Sigmoid colon (tissue), 4 donors: ENCODE results near the gene PCYOX1L.

Experiments
- CTCF ChIP-seq, 4 experiments: fragments of 450-650 bp in 3 of 4; fragments of 200-600 bp in 1 of 4; IDR thresholded peaks; one replicate each; pipeline ENCODE4 v1.5.1; 2016 to 2019; ENCODE audit warnings: antibody characterized with exemption in 4 of 4, mild to moderate bottlenecking in 3 of 4, moderate library complexity in 2 of 4
- EP300 ChIP-seq, 4 donors: sonication (generic); formaldehyde crosslinking; IDR thresholded peaks; one replicate each; pipeline ENCODE4 v1.6.1; 2017; ENCODE audit warnings: antibody characterized with exemption in 4 of 4
- POLR2A ChIP-seq, 2 donors: fragments of 450-650 bp; IDR thresholded peaks; one replicate each; pipeline ENCODE4 v1.6.1; 2016; ENCODE audit warnings: antibody characterized with exemption in 2 of 2, mild to moderate bottlenecking in 2 of 2, moderate library complexity in 2 of 2
- POLR2AphosphoS5 ChIP-seq, 4 donors: sonication (generic); formaldehyde crosslinking; IDR thresholded peaks; one replicate each; pipeline ENCODE4 v1.6.1; 2017; ENCODE audit warnings: antibody characterized with exemption in 4 of 4

GRCh38 chr5:149309354-149309753 is 48.5 kb upstream of the PCYOX1L start:
- TF ChIP-seq CTCF (IDR thresholded peaks at IDR 0.05) (no peak), POLR2A (IDR thresholded peaks at IDR 0.05) (no peak), POLR2AphosphoS5 (IDR thresholded peaks at IDR 0.05) (no peak), EP300 (IDR thresholded peaks at IDR 0.05) (no peak)
